ENCODE data around the gene GABRB1. TPM values are rescaled to one million over a fixed set of nuclear protein-coding genes. Genes with fewer than 3 reads are reported as not detected.
A peak's percentile ranks its signal among the peaks of the same experiment; 100 is the strongest.

Gene GABRB1
- total RNA-seq, 2 donors from 2014 or later = 0.82 TPM; not detected in 1

GRCh38 chr4:47462799-47463234 lies 431.4 kb downstream of the GABRB1 start:
- H3K36me3 ChIP-seq = no peaks in the 10 kb centered on the region
- H3K4me3 ChIP-seq = peak overlapping the region; percentile 84
- H3K9me3 ChIP-seq = no peaks in the 10 kb centered on the region
- no peak for DNase-seq
- TF ChIP-seq CTCF (IDR thresholded peaks at IDR 0.05) = no peak
- H3K27me3 ChIP-seq = no peaks in the 10 kb centered on the region
- H3K9ac ChIP-seq (ENCODE audit: low read depth in 2 of 2, low read length in 2 of 2) = peak overlapping the region; percentile 41 to 79
- peak overlapping the region; percentile 76 for H3K27ac ChIP-seq
- intact Hi-C loops (cut with DNase I) = loop anchor here (10.0 kb wide), 1 partner anchor 102 kb away; no protein-coding TSS in a partner anchor
- no peaks in the 10 kb centered on the region for H3K4me1 ChIP-seq

GRCh38 chr4:47463235-47463956 lies 432.0 kb downstream of the GABRB1 start, which contains the start of gene COMMD8:
TSS of gene COMMD8 (minus strand) at chr4:47463702. CDS start at chr4:47463651, 51 bp downstream.
- DNase-seq = peak; percentile 98
- H3K27ac ChIP-seq = peak within 1 kb of the TSS; percentile 76
- H3K9ac ChIP-seq (ENCODE audit: low read depth in 2 of 2, low read length in 2 of 2) = peak within 1 kb of the TSS; percentile 41 to 79
- H3K4me3 ChIP-seq = peak within 1 kb of the TSS; percentile 84
- H3K9me3 ChIP-seq = no peaks in the 10 kb centered on the region
- H3K4me1 ChIP-seq = no peaks in the 10 kb centered on the region
- intact Hi-C loops (cut with DNase I) = loop anchor here (10.0 kb wide), 1 partner anchor 101 kb away; no protein-coding TSS in a partner anchor
- no peak for TF ChIP-seq CTCF (IDR thresholded peaks at IDR 0.05)
- no peaks in the 10 kb centered on the region for H3K36me3 ChIP-seq
- H3K27me3 ChIP-seq = no peaks in the 10 kb centered on the region

GRCh38 chr4:47465004-47465403 lies 433.6 kb downstream of the GABRB1 start:
- Histone ChIP-seq H3K27me3 (no peaks in the 10 kb centered on the region), H3K27ac (no peak overlapping the region), H3K4me1 (no peaks in the 10 kb centered on the region), H3K9ac (ENCODE audit: low read depth in 2 of 2, low read length in 2 of 2) (no peak overlapping the region), H3K9me3 (no peaks in the 10 kb centered on the region), H3K4me3 (no peak overlapping the region), H3K36me3 (no peaks in the 10 kb centered on the region)
- no peak for DNase-seq
- no peak for TF ChIP-seq CTCF (IDR thresholded peaks at IDR 0.05)
- intact Hi-C loops (cut with DNase I) = loop anchor here (10.0 kb wide), 1 partner anchor 100 kb away; no protein-coding TSS in a partner anchor

GRCh38 chr4:47466056-47466785 lies 434.9 kb downstream of the GABRB1 start:
- no peak for DNase-seq
- Histone ChIP-seq H3K9me3 (no peaks in the 10 kb centered on the region), H3K27me3 (no peaks in the 10 kb centered on the region), H3K4me1 (no peaks in the 10 kb centered on the region), H3K9ac (ENCODE audit: low read depth in 2 of 2, low read length in 2 of 2) (no peak overlapping the region), H3K27ac (no peak overlapping the region), H3K36me3 (no peaks in the 10 kb centered on the region), H3K4me3 (no peak overlapping the region)
- intact Hi-C loops (cut with DNase I) = loop anchor here (10.0 kb wide), 1 partner anchor 99 kb away; no protein-coding TSS in a partner anchor
- no peak for TF ChIP-seq CTCF (IDR thresholded peaks at IDR 0.05)

- no peaks in the 10 kb centered on the region for H3K27me3 ChIP-seq
- no peak overlapping the region for H3K4me3 ChIP-seq
- TF ChIP-seq CTCF (IDR thresholded peaks at IDR 0.05) = no peak
- H3K9me3 ChIP-seq = no peaks in the 10 kb centered on the region
- no peaks in the 10 kb centered on the region for H3K4me1 ChIP-seq
- intact Hi-C loops (cut with DNase I) = loop anchor here (10.0 kb wide), 1 partner anchor 96 kb away; no protein-coding TSS in a partner anchor
- H3K27ac ChIP-seq = no peak overlapping the region
- no peak overlapping the region for H3K9ac ChIP-seq (ENCODE audit: low read depth in 2 of 2, low read length in 2 of 2)
- no peak for DNase-seq
- no peaks in the 10 kb centered on the region for H3K36me3 ChIP-seq
Measured at GRCh38 chr4:47468706-47469365, 437.5 kb downstream of the GABRB1 start.

All from colonic mucosa (tissue), 4 donors.